T-helper 1 cell treated with Interleukin-12 subunit alpha and Interleukin-12 subunit beta and Interleukin-4 antibody, amounts not matched to agents 30 μg/mL and 1 μg/mL, for 36 hours (primary cell): Measurements from ENCODE around the gene EFCAB13.
"Not testable (repeated sequence)": the region's sequence is repeated elsewhere in the genome, so short reads cannot be mapped to it uniquely, and the experiment has no call there.

ENCODE experiments used
- H3K27ac Mint-ChIP-seq: one replicate; pipeline ENCODE4 v1.8.0; 2021; ENCODE audit warnings: mild to moderate bottlenecking, mixed read lengths
- H3K27me3 Mint-ChIP-seq: one replicate; pipeline ENCODE4 v1.8.0; 2021; ENCODE audit warnings: low read depth, mixed read lengths
- H3K36me3 Mint-ChIP-seq: one replicate; pipeline ENCODE4 v1.8.0; 2021; ENCODE audit warnings: low read depth, mixed read lengths
- H3K4me1 Mint-ChIP-seq: one replicate; pipeline ENCODE4 v1.8.0; 2021; ENCODE audit warnings: low read depth, mixed read lengths
- H3K4me3 Mint-ChIP-seq: one replicate; pipeline ENCODE4 v1.8.0; 2021; ENCODE audit warnings: mild to moderate bottlenecking, moderate library complexity, mixed read lengths
- H3K9me3 Mint-ChIP-seq: one replicate; pipeline ENCODE4 v1.8.0; 2021; ENCODE audit warnings: mixed read lengths

EFCAB13 gene

DNA sequence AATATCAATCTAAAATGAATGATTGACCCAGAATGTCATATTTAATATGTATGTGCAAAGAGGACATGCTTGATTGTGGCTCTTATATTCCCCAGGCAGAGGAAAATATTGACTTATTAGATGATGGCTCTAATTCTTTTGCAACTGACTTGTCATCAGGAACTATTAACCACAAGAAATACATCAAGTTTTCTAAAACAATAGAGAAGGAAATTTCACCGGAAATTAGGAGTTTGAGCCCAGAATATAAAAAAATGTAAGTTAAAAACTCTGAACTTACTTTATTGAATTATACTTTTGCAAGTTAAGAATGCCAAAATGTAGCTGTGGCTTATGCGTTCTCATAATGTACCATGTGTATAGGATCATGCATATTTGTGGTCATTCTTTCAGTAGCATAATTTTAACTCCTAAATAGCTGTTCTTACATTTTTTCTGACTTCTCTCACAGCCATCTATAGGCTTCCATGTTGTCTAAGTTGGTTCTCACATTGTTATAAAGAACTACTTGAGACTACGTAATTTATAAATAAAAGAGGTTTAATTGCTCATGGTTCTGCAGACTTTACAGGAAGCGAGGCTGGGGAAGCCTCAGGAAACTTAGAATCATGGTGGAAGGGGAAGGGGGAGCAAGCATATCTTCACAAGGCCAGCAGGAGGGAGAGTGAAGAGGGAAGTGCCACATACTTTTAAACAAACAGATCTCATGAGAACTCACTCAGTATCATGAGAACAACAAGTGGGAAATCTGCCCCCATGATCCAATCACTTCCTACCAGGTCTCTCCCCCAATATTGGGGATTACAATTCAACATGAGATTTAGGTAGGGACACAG is 11.6 kb downstream of the EFCAB13 start:
- no peak overlapping the region for H3K27ac Mint-ChIP-seq
- H3K36me3 Mint-ChIP-seq = peaks cover 5% of the 10 kb centered on the region
- no peak overlapping the region for H3K4me3 Mint-ChIP-seq

DNA sequence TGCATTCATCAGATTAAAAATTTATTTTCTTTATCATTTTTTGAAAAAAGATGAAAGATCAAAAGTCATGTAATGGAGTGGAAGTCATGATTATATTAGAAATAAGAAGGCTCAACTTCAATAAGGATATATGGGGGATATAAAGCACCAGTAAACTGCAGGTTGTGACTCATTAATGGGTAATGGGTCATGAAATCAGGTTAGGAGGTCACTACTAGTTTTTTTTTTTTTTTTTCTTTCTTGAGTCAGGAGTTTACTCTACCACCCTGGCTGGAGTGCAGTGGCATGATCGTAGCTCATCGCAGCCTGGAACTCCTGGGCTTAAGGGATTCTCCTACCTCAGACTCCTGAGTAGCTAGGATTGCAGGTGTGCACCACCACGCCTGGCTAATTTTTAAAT is 14.3 kb downstream of the EFCAB13 start:
- H3K4me1 Mint-ChIP-seq = no peaks in the 10 kb centered on the region
- H3K27ac Mint-ChIP-seq = no peak overlapping the region
- peaks cover 3% of the 10 kb centered on the region for H3K36me3 Mint-ChIP-seq
- H3K9me3 Mint-ChIP-seq = no peaks in the 10 kb centered on the region
- H3K27me3 Mint-ChIP-seq = peaks cover 4% of the 10 kb centered on the region
- no peak overlapping the region for H3K4me3 Mint-ChIP-seq

More for the DNA sequence above, 11.6 kb downstream of the EFCAB13 start:
- Mint-ChIP-seq H3K27me3 (peaks cover 13% of the 10 kb centered on the region), H3K4me1 (no peaks in the 10 kb centered on the region), H3K9me3 (no peaks in the 10 kb centered on the region)

DNA sequence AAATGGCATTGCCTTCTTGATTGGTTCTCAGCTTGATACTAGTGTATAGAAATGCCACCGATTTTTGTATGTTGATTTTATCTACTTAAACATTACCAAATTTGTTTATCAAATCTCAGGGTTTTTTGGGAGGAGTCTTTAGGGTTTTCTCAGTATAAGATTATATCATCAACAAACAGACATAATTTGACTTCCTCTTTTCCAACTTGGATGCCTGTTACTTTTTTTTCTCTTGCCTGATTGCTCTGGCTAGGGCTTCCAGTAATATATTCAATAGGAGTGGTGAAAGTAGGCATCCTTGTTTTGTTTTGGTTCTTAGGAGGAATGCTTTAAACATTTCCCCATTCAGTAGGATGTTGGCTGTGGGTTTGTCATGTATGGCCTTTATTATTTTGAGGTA is 29.1 kb downstream of the EFCAB13 start:
- no peak overlapping the region for H3K27ac Mint-ChIP-seq
- H3K4me1 Mint-ChIP-seq = peaks cover 3% of the 10 kb centered on the region
- H3K9me3 Mint-ChIP-seq = no peaks in the 10 kb centered on the region
- H3K27me3 Mint-ChIP-seq = peaks cover 7% of the 10 kb centered on the region
- no peak overlapping the region for H3K4me3 Mint-ChIP-seq
- peaks cover 2% of the 10 kb centered on the region for H3K36me3 Mint-ChIP-seq

DNA sequence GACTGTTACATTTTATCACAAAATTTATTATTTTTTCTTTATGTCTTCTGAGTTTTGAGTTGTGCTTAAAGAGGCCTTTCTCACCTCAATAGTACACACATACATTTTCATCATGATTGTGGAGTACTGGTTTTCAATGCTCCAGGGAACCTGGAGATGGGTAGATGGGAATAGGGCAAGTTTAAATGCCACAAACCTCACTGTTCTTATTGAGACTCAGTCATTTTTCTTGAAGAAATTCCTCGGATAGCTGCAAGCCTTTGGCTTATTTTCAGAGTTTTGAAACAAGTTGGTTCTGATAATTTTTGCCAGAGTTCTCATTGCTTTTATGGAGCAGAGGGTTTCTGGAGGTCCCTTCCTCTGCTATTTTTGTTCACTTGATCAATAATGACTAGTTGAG is 34.9 kb downstream of the EFCAB13 start:
- Mint-ChIP-seq H3K36me3 (peaks cover 2% of the 10 kb centered on the region), H3K27me3 (no peaks in the 10 kb centered on the region), H3K4me3 (no peak overlapping the region), H3K27ac (no peak overlapping the region), H3K9me3 (no peaks in the 10 kb centered on the region), H3K4me1 (peaks cover 3% of the 10 kb centered on the region)

DNA sequence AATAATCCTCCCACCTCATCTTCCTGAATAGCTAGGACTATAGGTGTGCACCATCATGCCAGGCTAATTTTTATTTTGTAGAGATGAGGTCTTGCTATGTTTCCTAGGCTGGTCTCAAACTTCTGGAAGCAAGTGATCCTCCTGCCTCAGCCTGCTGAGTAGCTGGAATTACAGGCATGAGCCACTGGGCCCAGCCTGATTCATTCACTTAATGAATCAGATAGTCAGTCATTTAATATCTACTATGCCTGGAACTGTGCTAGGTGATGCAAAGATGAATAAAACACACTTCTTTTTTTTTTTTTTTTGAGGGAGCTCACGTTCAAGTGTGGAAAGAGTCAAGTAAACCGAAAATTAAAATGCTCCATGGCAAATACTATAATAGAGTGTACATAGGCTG is 39.4 kb downstream of the EFCAB13 start:
- H3K4me3 Mint-ChIP-seq = no peak overlapping the region
- H3K27ac Mint-ChIP-seq = no peak overlapping the region
- no peaks in the 10 kb centered on the region for H3K4me1 Mint-ChIP-seq
- H3K27me3 Mint-ChIP-seq = no peaks in the 10 kb centered on the region
- H3K9me3 Mint-ChIP-seq = no peaks in the 10 kb centered on the region
- H3K36me3 Mint-ChIP-seq = no peaks in the 10 kb centered on the region

DNA sequence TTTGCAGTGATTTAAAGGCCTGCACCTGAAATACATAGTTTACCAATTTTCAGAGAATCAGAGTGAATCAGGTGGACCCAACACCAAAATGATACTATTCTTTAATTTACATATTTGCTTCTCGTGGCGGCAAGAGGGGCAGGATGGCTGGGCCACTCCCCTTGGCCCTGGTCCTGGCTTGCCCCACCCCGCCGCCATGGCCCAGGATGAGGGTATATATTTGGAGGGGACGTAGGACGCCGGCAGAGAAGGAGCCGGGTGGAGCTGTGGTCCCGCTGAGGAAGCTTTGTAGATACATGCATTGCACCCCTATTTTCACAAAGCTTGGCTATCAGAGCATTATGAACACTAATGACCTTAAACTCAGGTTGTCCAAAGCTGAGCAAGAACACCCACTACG is 43.5 kb downstream of the EFCAB13 start:
- H3K4me1 Mint-ChIP-seq = no peaks in the 10 kb centered on the region
- H3K36me3 Mint-ChIP-seq = no peaks in the 10 kb centered on the region
- H3K4me3 Mint-ChIP-seq = no peak overlapping the region
- no peak overlapping the region for H3K27ac Mint-ChIP-seq
- peaks cover 15% of the 10 kb centered on the region for H3K27me3 Mint-ChIP-seq
- peaks cover 4% of the 10 kb centered on the region for H3K9me3 Mint-ChIP-seq

DNA sequence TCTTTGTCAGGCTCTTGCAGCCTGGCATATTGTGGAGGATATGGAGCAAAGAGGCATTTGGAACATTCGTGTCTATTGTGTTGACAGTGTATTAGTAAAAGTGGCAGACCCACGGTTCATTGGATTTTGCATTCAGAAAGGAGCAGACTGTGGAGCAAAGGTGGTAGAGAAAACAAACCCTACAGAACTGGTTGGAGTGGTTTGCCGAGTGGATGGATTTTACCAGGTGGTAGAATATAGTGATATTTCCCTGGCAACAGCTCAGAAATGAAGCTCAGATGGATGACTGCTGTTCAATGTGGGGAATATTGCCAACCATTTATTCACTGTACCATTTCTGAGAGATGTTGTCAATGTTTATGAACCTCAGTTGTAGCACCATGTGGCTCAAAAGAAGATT is 44.5 kb downstream of the EFCAB13 start:
- H3K36me3 Mint-ChIP-seq = no peaks in the 10 kb centered on the region
- H3K4me1 Mint-ChIP-seq = no peaks in the 10 kb centered on the region
- peaks cover 12% of the 10 kb centered on the region for H3K9me3 Mint-ChIP-seq
- H3K4me3 Mint-ChIP-seq = no peak overlapping the region
- H3K27me3 Mint-ChIP-seq = peaks cover 21% of the 10 kb centered on the region
- H3K27ac Mint-ChIP-seq = no peak overlapping the region

DNA sequence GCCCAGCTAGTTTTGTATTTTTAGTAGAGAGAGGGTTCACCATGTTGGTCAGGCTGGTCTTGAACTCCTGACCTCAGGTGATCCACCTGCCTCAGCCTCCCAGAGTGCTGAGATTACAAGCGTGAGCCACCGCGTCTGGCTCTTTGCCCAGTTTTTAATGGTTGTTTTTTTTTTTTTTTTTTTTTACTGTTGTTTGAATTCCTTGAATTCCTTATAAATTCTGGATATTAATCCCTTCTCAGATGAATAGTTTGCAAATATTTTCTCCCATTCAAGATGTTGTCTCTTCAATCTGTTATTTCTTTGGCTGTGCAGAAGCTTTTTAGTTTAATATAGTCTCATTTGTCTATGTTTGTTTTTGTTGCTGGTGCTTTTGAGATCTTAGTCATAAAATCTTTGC is 47.1 kb downstream of the EFCAB13 start:
- Mint-ChIP-seq H3K27me3 (peaks cover 25% of the 10 kb centered on the region), H3K9me3 (peaks cover 17% of the 10 kb centered on the region)
- H3K4me3 Mint-ChIP-seq, H3K36me3 Mint-ChIP-seq, H3K4me1 Mint-ChIP-seq, H3K27ac Mint-ChIP-seq: not testable (repeated sequence)

DNA sequence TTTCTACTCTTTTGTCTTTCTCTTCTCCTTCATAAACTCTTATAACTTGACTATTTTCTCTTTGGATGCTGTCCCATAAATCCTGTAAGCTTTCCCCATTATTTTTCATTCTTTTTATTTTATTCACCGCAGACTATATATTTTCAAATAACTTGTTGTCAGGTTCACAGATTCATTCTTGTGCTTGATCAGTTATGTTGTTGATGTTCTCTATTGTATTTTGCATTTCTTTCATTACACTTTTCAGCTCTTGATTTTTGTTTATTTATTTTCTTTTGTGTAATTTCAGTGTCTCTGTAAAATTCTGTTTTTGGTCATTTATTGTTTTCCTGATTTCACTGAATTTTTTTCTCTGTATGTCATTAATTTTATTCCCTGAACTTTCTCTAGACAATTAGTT is 49.2 kb downstream of the EFCAB13 start:
- Mint-ChIP-seq H3K27ac (no peak overlapping the region), H3K27me3 (peaks cover 25% of the 10 kb centered on the region), H3K9me3 (peaks cover 17% of the 10 kb centered on the region)

DNA sequence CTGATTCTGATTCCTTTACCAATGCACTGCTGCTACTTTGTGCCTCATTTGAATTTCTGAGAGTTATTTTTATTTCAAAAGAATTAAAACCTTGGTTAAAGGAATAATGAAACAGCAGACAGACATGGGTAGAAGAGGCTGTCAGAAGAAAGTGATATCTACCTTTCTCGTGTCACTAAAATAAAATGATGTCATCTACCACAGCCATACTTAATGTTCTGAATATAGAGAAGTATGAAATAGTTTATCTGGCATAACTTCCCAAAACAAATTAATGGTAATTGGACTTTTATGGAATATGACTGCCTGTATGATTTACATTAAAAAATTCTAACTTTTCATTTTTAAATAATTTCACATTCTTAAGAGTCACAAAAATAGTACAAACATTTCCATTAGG is 52.5 kb downstream of the EFCAB13 start:
- H3K36me3 Mint-ChIP-seq = no peaks in the 10 kb centered on the region
- peaks cover 14% of the 10 kb centered on the region for H3K27me3 Mint-ChIP-seq

More for the DNA sequence above, 49.2 kb downstream of the EFCAB13 start:
- no peak overlapping the region for H3K4me3 Mint-ChIP-seq
- no peaks in the 10 kb centered on the region for H3K4me1 Mint-ChIP-seq
- no peaks in the 10 kb centered on the region for H3K36me3 Mint-ChIP-seq

DNA sequence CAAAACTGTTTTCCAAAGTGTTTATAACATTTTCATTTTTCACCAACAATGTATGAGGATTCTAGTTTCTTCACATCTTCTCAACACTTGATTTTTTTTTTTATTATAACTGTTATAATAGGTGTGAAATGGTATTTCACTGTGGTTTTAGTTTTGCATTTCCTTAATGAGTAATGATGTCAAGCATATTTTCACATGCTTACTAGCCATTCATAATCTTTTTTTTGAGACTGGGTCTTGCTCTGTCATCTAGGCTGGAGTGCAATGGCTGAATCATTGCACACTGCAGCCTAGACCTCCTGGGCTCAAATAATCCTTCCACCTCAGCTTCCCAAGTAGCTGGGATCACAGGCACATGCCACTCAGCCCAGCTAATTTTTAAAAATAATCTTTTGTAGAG is 65.1 kb downstream of the EFCAB13 start:
- Mint-ChIP-seq H3K27me3 (no peaks in the 10 kb centered on the region), H3K4me3 (no peak overlapping the region), H3K36me3 (no peaks in the 10 kb centered on the region), H3K4me1 (no peaks in the 10 kb centered on the region), H3K27ac (no peak overlapping the region), H3K9me3 (peaks cover 9% of the 10 kb centered on the region)

More for the DNA sequence above, 52.5 kb downstream of the EFCAB13 start:
- H3K9me3 Mint-ChIP-seq = peaks cover 17% of the 10 kb centered on the region
- H3K4me1 Mint-ChIP-seq = no peaks in the 10 kb centered on the region
- H3K4me3 Mint-ChIP-seq = no peak overlapping the region
- H3K27ac Mint-ChIP-seq = no peak overlapping the region

DNA sequence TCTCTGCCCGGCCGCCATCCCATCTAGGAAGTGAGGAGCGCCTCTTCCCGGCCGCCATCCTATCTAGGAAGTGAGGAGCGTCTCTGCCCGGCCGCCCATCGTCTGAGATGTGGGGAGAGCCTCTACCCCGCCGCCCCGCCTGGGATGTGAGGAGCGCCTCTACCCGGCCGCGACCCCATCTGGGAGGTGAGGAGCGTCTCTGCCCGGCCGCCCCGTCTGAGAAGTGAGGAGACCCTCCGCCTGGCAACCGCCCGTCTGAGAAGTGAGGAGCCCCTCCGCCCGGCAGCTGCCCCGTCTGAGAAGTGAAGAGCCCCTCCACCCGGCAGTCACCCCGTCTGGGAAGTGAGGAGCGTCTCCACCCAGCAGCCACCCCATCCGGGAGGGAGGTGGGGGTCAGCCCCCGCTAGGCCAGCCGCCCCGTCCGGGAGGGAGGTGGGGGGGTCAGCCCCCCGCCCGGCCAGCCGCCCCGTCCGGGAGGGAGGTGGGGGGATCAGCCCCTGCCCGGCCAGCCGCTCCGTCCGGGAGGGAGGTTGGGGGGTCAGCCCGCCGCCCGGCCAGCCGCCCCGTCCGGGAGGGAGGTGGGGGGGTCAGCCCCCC is 73.9 kb downstream of the EFCAB13 start:
- not testable (repeated sequence) for H3K4me3 Mint-ChIP-seq, H3K27ac Mint-ChIP-seq, H3K27me3 Mint-ChIP-seq, H3K4me1 Mint-ChIP-seq, H3K36me3 Mint-ChIP-seq, H3K9me3 Mint-ChIP-seq

DNA sequence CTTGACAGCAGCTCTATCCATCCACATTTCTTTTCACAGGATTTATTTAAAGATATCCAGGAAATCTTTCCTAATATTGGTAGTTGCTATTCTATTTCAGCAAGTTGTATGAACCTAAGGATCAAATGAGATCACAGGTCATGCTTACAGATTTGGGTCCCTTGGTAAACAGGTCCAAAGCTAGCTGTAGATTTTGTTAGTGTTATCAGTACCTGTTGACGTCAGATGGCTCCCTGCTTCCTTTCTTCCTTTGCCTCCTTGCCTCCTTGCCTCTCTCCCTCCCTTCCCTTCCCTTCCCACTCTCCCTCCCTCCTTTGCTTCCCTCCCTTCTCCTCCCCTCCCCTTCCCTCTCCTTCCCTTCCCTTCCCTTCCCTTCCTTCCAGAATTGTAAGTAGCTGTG is 76.6 kb downstream of the EFCAB13 start:
- Mint-ChIP-seq H3K4me1 (no peaks in the 10 kb centered on the region), H3K9me3 (no peaks in the 10 kb centered on the region), H3K4me3 (no peak overlapping the region), H3K27ac (no peak overlapping the region), H3K27me3 (no peaks in the 10 kb centered on the region), H3K36me3 (no peaks in the 10 kb centered on the region)

DNA sequence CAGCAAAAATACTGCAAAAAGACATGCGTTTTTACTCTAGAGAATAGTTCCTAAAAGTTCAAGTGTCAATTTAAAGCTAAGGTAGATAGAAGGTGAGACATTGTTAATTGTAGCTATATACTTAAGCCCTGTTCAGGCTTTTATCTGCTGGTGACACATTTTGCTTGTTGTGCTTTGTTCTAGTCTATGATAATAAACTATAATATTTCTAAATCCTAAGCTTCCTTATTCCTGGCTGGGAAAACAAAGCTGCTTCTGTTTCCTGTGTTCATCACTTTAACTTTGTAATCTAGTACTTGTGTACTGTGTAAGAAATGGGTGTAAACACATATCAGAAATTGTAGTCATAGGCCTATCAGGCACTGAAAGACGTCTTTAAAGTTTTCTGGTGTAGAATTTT is 77.3 kb downstream of the EFCAB13 start:
- Mint-ChIP-seq H3K4me3 (no peak overlapping the region), H3K27me3 (no peaks in the 10 kb centered on the region), H3K4me1 (no peaks in the 10 kb centered on the region), H3K9me3 (no peaks in the 10 kb centered on the region), H3K27ac (no peak overlapping the region), H3K36me3 (no peaks in the 10 kb centered on the region)

DNA sequence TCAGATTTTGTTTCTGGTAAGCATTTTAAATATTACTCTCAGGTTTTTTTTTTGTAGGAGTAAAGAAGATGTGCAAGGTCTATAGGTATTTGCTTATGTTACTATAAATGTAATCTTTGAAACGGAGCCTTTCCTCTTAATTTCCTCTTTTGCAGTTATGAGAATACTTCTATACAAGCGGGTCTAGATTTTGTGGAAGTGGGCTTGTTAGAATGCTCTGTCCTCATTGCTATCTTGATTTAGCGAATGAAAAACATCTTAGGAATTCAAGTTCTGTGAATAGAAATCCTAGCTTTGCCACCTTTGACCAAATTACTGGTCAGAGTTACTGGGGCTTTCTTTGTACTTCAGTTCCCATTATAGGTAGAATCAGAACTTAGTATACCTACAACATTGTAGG is 80.3 kb downstream of the EFCAB13 start:
- no peaks in the 10 kb centered on the region for H3K9me3 Mint-ChIP-seq
- H3K36me3 Mint-ChIP-seq = no peaks in the 10 kb centered on the region
- no peak overlapping the region for H3K27ac Mint-ChIP-seq
- H3K27me3 Mint-ChIP-seq = no peaks in the 10 kb centered on the region
- H3K4me3 Mint-ChIP-seq = no peak overlapping the region
- no peaks in the 10 kb centered on the region for H3K4me1 Mint-ChIP-seq
